Mononuclear cell (primary cell): ENCODE data around the gene MEIS1. TPM values are rescaled to one million over a fixed set of nuclear protein-coding genes. Genes with fewer than 3 reads are reported as not detected.

Experiments
- H3K27me3 ChIP-seq: 2 replicates; pipeline ENCODE4 v1.6.0; 2011; ENCODE audit warnings: low read length, control low read depth; ENCODE audit not compliant: insufficient read depth
- H3K4me1 ChIP-seq: 2 replicates; pipeline ENCODE4 v1.5.1; 2011; ENCODE audit warnings: mild to moderate bottlenecking, low read length, control low read depth; ENCODE audit not compliant: insufficient read depth
- H3K4me3 ChIP-seq: 2 replicates; pipeline ENCODE4 v1.5.1; 2011; ENCODE audit warnings: mild to moderate bottlenecking, low read length, moderate library complexity
- H3K9me3 ChIP-seq: 2 replicates; pipeline ENCODE4 v1.5.1; 2011; ENCODE audit warnings: low read depth, mild to moderate bottlenecking, control low read depth, low read length
- total RNA-seq: library from RNA; depleted of rRNA; stranded (reverse); fragments of >200 nt; gene quantifications from one replicate; pipeline ENCODE4 v1.2.3, GENCODE V29; 2012

MEIS1 gene
- total RNA-seq, 1 donor: 4.9 TPM

DNA sequence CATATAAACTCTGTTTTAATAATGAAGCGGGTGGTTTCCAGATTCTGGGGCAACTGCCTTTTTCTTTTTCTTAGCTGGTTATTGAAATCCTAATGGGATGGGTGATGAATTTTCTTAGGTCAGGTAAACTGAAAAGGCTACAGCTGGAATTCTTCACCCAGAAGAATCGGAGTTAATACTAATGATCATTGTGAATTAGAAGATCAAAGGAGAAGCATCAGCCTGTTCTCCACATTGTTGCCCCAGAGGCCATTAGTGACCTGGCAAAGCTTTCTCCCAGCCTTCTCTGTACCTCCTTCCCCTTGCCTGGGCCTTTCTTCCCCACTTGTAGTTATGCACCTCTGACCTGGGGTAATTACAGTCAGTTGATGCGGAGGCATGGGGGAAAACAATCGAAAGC, 82.8 kb downstream of the MEIS1 start:
- no peak overlapping the region for H3K4me3 ChIP-seq
- no peaks in the 10 kb centered on the region for H3K27me3 ChIP-seq
- no peaks in the 10 kb centered on the region for H3K4me1 ChIP-seq
- no peaks in the 10 kb centered on the region for H3K9me3 ChIP-seq

DNA sequence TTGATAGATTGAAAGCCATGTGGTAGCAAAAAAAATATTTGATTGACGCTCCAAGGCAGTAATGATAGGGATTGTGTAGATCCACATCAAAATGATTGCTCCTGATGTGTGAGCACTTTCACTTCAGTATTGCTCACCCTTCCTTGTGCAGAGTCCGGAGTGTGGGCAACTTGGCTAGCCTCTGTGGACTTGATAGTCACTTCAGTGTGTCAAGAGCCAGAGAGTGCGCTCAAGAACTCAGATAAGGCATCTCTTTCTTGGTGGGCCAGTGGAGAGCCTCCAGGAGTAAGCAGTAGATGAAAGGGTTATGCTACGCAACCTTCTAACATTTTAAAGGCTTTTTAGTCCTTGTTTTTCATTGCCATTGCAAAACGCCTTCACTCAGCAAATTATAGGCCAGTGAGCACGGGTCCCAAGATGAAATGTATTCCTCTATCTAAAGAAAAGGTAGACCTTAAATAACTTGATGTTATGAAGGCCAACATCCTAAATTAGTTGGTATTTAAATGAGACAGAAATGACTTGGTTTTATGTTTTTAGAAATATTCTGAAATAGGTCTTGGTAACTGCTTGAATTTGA, 84.4 kb downstream of the MEIS1 start:
- H3K4me3 ChIP-seq: no peak overlapping the region
- H3K9me3 ChIP-seq: no peaks in the 10 kb centered on the region
- H3K27me3 ChIP-seq: no peaks in the 10 kb centered on the region
- no peaks in the 10 kb centered on the region for H3K4me1 ChIP-seq

DNA sequence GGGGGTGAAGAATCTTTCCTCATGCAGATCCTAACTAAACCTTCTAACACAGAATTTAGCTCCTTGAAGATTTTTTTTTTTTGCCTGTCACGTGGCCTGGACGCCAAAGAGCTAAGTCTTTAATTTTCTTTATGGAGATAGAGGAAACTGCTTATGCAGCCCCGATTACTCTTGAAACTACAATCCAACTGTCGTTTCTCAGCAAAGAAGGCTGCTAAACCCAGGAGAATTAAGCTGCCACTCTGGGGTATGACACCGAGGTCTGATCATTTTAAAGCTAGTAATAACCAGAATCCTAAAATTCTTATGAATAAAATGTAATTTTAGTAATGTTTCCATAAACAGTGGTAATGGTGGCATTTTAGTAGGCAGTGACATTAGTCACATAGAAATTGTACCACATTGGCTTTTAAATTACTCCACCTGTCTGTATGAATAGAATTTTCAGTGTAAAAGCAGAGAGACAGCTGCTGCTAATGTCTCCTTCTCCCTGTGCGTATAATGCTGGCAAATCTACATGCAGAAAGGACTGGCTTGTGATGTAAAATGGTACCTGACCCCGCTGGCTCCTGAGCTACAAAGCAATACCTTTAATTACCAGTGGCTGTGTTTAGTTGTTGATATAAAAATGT, 86.5 kb downstream of the MEIS1 start:
- Histone ChIP-seq H3K27me3 (no peaks in the 10 kb centered on the region), H3K9me3 (no peaks in the 10 kb centered on the region), H3K4me3 (no peak overlapping the region), H3K4me1 (no peaks in the 10 kb centered on the region)

DNA sequence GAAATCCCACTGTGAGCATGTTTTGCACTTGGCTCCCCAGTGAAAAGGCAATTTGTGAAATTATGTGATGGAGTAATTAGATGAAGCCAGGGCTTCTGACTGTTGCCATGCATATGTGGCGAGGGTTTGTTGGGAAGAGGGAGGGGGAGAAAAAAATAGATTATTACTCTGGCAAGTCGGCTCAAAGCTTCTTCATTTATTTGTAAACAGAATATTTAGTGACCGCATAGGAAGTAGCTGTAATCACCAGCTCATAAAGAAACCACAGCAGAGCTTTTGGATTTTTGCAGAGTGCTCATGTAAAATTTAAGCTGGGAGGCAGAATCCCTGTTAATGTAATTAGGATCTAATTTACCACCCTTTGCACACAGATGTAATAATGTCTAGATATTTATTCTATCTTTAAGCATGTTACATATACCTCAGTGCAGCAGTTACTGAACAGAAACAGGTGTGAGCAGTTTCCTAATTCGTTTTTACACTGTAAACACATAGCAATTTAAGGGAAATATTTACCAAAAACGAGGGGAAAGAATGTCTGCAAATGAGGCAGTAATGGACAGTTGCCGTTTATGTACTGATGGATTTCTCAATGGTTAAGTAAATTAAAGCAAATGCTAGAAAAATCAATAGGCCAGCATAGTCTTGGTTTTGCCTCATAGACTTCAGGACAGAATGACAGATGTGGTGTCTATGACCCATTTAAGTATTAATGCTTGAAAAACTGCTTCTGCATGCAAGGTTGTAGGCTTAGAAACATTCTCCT, 87.9 kb downstream of the MEIS1 start:
- H3K9me3 ChIP-seq: no peaks in the 10 kb centered on the region
- no peaks in the 10 kb centered on the region for H3K4me1 ChIP-seq
- H3K4me3 ChIP-seq: no peak overlapping the region
- no peaks in the 10 kb centered on the region for H3K27me3 ChIP-seq

DNA sequence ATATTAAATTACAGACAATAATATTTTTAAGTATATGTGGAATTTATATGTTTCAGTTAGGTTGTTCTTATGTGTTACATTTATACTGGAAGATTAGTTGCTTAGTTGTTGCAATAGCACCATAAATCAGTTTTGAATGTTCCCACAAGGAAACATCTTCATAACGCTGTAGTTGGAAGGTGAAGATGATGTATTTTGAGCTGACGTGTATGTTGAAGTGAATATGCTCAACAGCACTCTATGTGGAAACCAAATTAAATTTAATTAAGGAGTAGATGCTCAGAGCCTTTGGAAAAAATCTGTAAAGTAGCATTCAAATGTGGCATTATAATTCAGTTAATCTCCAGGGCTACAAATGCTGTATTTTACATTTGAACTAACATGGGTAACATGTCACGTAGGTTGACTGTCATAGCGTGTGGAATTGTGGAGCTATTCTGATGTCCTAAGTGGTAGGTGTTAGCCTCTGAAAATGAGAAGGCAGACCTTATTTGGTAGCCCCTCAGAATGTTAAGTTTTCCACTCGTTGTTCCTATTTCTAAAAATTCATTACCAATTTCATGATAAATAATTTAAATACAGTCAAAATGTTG, 88.5 kb downstream of the MEIS1 start:
- Histone ChIP-seq H3K4me3 (no peak overlapping the region), H3K9me3 (no peaks in the 10 kb centered on the region), H3K27me3 (no peaks in the 10 kb centered on the region), H3K4me1 (no peaks in the 10 kb centered on the region)

DNA sequence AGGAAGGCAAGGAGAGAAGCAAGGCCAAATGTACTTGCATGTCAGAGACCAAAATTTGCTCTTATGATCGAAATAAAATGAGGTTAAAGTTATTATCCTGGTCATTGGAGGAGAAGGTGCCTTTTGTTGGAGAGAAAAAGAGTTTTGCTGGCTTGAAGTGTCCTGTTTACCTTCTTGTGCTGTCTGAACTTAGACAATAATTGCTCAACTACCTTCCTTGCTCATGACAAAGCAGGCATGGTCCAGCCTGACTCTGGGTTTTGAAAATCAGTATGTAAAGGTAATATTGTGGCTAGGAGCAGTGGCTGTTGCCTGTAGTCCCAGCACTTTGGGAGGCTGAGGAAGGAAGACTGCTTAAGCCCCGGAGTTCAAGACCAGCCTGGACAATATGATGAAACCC, 89.1 kb downstream of the MEIS1 start:
- Histone ChIP-seq H3K27me3 (no peaks in the 10 kb centered on the region), H3K4me1 (no peaks in the 10 kb centered on the region), H3K9me3 (no peaks in the 10 kb centered on the region), H3K4me3 (no peak overlapping the region)

DNA sequence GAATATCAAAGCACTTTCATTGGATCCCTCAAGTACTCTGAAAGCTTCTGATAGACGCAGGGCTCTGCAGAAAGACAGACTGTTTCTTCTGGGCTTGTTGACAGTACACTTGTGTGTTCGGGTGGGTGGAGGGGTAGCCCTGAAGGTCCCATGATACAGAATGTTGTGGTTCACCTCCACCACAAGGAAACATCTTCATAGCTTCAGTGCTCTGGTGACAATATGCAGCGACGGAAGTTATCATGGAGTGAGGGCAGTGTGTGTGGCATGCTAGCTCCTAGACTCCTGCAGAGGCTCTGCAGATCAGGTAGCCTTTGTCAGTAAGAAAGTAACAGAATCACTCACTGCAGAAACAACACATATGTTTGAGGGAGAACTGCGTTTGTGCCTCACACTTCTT, 90.7 kb downstream of the MEIS1 start:
- H3K9me3 ChIP-seq: no peaks in the 10 kb centered on the region
- H3K4me3 ChIP-seq: no peak overlapping the region
- no peaks in the 10 kb centered on the region for H3K27me3 ChIP-seq
- no peaks in the 10 kb centered on the region for H3K4me1 ChIP-seq

DNA sequence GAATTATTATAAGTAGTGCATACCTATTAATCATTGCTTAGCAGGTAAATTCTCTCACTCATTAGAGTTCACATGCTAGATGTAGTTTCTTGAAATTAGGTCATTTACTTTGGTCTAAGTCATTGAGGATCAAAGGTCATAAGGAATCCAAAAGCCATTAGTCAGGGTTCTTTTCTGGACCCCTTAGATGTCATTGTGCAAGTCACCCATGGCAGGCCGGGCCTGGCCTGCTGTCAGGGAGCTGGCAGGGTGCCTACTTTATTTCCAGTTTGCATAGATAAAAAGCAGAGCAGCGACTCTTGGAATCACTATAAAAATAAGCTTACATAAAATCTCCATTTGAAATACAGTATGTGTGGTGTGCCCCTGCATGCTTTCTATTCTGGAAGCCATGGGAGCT, 91.3 kb downstream of the MEIS1 start:
- Histone ChIP-seq H3K9me3 (no peaks in the 10 kb centered on the region), H3K4me1 (no peaks in the 10 kb centered on the region), H3K27me3 (no peaks in the 10 kb centered on the region), H3K4me3 (no peak overlapping the region)

DNA sequence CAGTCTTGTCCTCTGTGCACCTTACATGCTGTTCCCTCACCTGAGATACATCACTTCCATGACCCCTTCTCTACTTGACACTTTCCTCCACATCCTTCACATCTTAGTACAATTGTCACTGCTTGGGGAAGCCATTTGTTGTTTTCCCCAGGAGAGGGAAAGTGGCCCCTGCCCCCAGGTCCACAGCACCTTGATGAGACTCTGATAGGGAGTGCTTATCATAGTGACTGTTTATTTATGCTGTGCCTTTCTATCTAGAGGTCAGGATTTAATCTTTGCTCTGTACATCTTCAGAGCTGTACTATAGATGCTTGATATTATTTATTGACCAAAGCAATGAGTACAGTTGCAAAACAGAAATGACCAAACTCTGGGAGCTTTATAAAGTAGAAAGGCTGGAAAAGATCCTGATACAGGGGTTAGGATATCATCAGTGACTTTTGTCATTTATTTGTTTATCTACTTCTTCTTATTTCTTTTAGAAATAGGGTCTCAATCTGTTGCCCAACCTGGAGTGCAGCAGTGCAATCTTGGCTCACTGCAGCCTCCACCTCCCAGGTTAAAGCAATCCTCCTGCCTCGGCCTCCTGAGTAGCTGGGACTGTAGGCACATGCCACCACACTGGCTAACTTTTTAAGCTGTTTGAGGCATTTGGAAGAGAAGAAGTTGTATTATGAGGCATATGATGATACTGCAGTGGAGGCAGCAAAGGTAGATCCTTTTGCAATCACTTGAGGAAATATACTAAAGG, 94.2 kb downstream of the MEIS1 start:
- Histone ChIP-seq H3K9me3 (no peaks in the 10 kb centered on the region), H3K4me1 (no peaks in the 10 kb centered on the region), H3K4me3 (no peak overlapping the region), H3K27me3 (no peaks in the 10 kb centered on the region)

DNA sequence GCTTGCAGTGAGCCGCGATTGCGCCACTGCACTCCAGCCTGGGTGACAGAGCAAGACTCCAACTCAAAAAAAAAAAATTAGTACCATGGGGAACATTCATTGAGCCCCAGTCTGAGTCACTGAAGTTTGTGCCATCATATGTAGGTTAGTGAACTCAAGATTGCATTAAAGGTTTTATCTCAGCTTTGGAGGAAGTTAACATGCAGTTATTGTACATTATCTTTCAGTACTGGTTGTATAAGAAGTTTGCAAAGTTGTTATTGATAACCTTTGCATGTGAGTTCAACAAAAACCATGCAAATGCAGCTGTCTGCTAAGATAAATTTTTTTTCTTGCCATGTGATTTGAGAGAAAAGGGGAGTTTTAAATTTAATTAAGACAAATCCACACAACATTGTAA, 95.7 kb downstream of the MEIS1 start:
- Histone ChIP-seq H3K4me1 (no peaks in the 10 kb centered on the region), H3K4me3 (no peak overlapping the region), H3K27me3 (no peaks in the 10 kb centered on the region), H3K9me3 (no peaks in the 10 kb centered on the region)

DNA sequence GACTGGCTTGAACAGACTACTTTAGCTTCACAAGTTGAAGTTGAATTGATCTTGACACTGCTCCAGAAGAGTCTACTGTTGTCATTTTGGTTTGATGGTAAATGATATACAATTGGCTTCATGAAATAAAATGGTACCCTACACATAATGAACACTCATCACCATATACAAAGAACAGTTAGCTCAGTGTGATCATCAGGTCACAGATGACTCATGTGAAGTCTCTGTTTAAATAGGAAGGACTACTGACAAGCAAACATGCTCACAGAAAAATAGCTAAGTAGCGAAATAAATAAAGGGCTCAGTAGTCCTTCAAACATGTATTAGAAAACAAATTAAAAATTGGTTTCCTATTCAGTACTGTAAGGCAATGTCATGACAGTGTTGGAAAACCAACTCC, 96.2 kb downstream of the MEIS1 start:
- Histone ChIP-seq H3K4me1 (no peaks in the 10 kb centered on the region), H3K27me3 (no peaks in the 10 kb centered on the region), H3K4me3 (no peak overlapping the region), H3K9me3 (no peaks in the 10 kb centered on the region)

DNA sequence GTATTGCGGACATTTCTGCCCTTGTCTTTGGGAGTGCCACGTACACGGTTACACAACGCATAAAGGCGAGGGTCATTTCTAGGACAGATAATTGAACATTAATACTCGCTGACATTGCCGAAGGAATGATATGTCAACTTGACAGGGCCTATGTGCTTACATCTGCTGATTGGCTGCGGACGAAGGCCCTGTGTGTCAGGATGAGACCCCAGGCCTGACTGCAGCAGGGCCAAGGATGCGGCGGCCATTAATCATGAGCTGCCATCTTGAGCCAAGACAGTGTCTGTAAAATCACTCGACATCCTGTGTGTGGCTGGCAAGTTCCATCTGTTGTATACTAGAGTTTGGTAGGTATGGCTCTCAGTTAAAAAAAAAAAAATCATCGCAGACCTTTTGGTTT, 96.6 kb downstream of the MEIS1 start:
- Histone ChIP-seq H3K4me3 (no peak overlapping the region), H3K9me3 (no peaks in the 10 kb centered on the region), H3K4me1 (no peaks in the 10 kb centered on the region), H3K27me3 (no peaks in the 10 kb centered on the region)

DNA sequence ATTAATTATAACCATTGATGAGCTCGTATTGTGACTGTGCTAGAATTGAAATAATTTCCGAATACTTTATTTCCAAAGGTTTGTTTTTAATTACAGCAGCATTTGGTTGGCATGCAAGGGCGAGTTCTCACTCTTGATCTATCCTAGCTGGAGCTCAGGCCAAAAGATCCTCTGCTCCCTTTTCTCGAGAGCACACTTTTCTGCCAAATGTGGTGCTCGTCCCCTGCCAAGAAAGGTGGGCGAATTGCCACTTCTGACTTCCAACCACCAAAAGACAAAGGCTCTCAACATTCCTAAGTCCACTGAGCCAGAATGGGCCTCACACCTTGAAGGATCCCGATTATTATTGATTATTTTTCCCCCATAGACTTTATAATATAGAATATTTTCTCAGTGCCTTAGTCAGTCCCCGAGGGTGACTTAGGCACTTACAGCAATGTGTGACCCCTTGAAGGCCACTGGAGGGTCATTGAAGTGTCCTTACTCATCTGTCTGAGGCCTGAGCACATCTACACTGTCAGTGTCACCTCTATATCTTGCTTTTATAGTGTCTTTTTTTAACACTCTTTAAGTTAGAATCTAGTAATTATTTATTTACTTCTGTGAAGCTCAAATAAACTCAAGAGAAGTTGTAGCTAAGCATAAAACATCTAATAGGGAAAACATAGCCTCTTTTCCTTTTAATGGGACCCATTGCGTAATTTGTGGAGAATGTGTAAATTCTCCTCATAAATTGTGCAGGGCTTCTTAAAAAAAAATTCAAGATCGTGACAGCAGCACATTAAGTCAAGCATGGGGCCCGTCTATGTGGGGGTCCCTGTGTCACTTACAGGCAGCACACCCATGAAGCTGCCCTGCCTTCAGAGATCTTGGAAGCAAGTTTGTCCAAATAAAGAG, 98.3 kb downstream of the MEIS1 start:
- no peaks in the 10 kb centered on the region for H3K27me3 ChIP-seq
- H3K9me3 ChIP-seq: no peaks in the 10 kb centered on the region
- no peak overlapping the region for H3K4me3 ChIP-seq
- H3K4me1 ChIP-seq: no peaks in the 10 kb centered on the region

DNA sequence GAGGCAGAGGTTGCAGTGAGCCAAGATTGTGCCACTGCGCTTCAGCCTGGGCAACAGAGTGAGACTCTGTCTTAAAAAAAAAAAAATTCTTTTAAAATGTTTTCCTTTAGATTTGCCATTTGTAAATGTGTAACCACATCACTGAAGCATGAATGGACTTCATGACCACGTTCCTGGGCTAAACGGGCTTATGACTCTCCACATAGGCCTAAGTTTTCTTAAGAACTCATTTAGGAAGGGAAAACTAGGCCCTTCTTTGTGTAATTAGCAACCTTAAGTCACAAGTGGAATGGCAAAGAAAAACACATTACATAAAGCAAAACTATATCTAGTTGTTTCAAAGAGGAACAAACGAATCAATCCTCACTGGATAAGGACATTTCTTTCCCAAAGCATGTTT, 99.5 kb downstream of the MEIS1 start:
- Histone ChIP-seq H3K4me1 (no peaks in the 10 kb centered on the region), H3K4me3 (no peak overlapping the region), H3K27me3 (no peaks in the 10 kb centered on the region), H3K9me3 (no peaks in the 10 kb centered on the region)
